ENCODE measurements around the gene ZBTB7C. TPM values are rescaled to one million over a fixed set of nuclear protein-coding genes. Genes with fewer than 3 reads are reported as not detected.

Gene ZBTB7C
- total and polyA plus RNA-seq, 4 experiments from 2014 or later = 0.23 TPM; not detected in 3

DNA sequence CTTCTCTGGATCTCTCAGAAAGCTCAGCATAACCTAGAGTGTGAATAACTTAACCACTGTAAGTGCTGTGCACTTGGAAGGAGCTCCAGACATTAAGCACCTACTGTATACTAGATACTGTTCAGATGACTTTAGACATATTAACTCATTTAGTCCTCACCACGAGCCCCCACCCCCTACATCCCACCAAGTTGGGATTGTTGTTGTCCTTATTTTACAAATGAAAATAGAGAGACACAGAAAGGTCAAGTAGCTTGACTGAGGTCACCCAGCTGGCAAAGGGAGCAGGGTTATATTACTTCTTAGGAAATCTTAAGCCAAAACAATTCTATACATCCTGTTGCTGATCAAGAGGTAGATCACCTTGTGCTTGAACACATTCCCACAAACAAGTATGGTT is 244.5 kb downstream of the ZBTB7C start:
- Histone ChIP-seq H3K36me3 (ENCODE audit: insufficient read depth, low read length) (no peaks in the 10 kb centered on the region), H3K4me3 (ENCODE audit: low read length in 2 of 2) (no peak overlapping the region), H3K4me1 (ENCODE audit: insufficient read depth, low read length) (peaks cover 10% of the 10 kb centered on the region), H3K9me3 (ENCODE audit: control insufficient read depth in 1 of 2, low read length in 2 of 2) (no peaks in the 10 kb centered on the region), H3K27ac (ENCODE audit: low read depth, low read length) (no peak overlapping the region), H3K27me3 (ENCODE audit: insufficient read depth, low read length) (no peaks in the 10 kb centered on the region)
- Mint-ChIP-seq H3K27me3 (peaks cover 0 to 1% of the 10 kb centered on the region in 2 donors), H3K36me3 (no peaks in the 10 kb centered on the region), H3K4me1 (peaks cover 6 to 19% (median 12%) of the 10 kb centered on the region in 4 donors), H3K9me3 (no peaks in the 10 kb centered on the region), H3K4me3 (no peak overlapping the region), H3K27ac (no peak overlapping the region)
- intact Hi-C loops (cut with micrococcal nuclease) = no loop called here
- no peak for DNase-seq
- ChIA-PET CTCF (ENCODE audit: partially characterized antibody) (no interaction called here), POLR2A (ENCODE audit: partially characterized antibody) (no interaction called here)

DNA sequence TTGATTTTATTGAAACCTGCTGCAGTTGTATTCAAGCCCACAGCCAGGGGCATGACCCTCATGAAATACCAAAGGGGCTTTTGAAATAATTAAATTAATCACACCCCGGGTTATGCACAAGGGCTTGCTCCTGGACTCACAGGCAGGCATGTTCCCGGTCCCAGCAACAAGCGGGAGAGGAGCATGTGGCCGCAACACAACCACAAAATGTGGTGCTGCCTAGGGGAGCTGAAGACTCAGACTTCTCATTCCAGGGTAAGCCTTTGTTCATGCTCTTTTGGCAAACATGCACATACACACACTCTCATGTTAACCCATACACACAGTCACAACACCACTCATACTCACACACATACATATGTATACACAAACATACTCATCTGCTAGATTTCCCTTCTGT is 245.1 kb downstream of the ZBTB7C start:
- H3K4me3 ChIP-seq (ENCODE audit: low read length in 2 of 2) = no peak overlapping the region
- ChIA-PET POLR2A (ENCODE audit: partially characterized antibody) (no interaction called here), CTCF (ENCODE audit: partially characterized antibody) (no interaction called here)
- Mint-ChIP-seq H3K4me3 (peak overlapping the region in 1 of 8 donors; percentile 44), H3K27ac (no peak overlapping the region), H3K36me3 (no peaks in the 10 kb centered on the region), H3K27me3 (peaks cover 0 to 1% of the 10 kb centered on the region in 2 donors), H3K9me3 (no peaks in the 10 kb centered on the region), H3K4me1 (peaks cover 6 to 19% (median 12%) of the 10 kb centered on the region in 4 donors)
- intact Hi-C loops (cut with micrococcal nuclease) = no loop called here
- no peak overlapping the region for H3K27ac ChIP-seq (ENCODE audit: low read depth, low read length)
- H3K4me1 ChIP-seq (ENCODE audit: insufficient read depth, low read length) = peaks cover 10% of the 10 kb centered on the region
- no peaks in the 10 kb centered on the region for H3K9me3 ChIP-seq (ENCODE audit: control insufficient read depth in 1 of 2, low read length in 2 of 2)
- no peaks in the 10 kb centered on the region for H3K27me3 ChIP-seq (ENCODE audit: insufficient read depth, low read length)
- no peak for DNase-seq
- H3K36me3 ChIP-seq (ENCODE audit: insufficient read depth, low read length) = no peaks in the 10 kb centered on the region

DNA sequence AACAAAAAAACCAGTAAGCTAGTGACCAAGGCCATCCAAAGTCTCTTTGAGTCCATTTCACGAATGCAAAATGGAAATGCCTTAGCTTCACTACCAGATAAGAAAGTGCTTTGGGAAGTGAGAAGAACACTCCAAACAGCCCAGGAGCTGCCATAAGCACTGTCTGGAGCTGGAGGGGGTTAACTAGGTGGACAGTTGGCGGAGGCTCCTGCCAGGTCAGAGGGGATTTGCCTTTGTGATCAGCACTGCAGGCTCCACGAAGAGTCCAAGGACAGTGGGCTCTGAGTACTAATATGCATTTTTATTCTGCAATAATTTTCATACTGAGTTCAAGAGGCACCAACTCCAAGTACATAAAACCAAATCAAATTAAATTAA is 245.5 kb downstream of the ZBTB7C start:
- Histone ChIP-seq H3K27ac (ENCODE audit: low read depth, low read length) (no peak overlapping the region), H3K4me3 (ENCODE audit: low read length in 2 of 2) (no peak overlapping the region), H3K36me3 (ENCODE audit: insufficient read depth, low read length) (no peaks in the 10 kb centered on the region), H3K4me1 (ENCODE audit: insufficient read depth, low read length) (peaks cover 10% of the 10 kb centered on the region), H3K9me3 (ENCODE audit: control insufficient read depth in 1 of 2, low read length in 2 of 2) (no peaks in the 10 kb centered on the region), H3K27me3 (ENCODE audit: insufficient read depth, low read length) (no peaks in the 10 kb centered on the region)
- Mint-ChIP-seq H3K4me3 (no peak overlapping the region), H3K27me3 (peaks cover 0 to 1% of the 10 kb centered on the region in 2 donors), H3K36me3 (no peaks in the 10 kb centered on the region), H3K9me3 (no peaks in the 10 kb centered on the region), H3K4me1 (peaks cover 6 to 19% (median 12%) of the 10 kb centered on the region in 4 donors), H3K27ac (no peak overlapping the region)
- intact Hi-C loops (cut with micrococcal nuclease) = no loop called here
- ChIA-PET POLR2A (ENCODE audit: partially characterized antibody) (no interaction called here), CTCF (ENCODE audit: partially characterized antibody) (no interaction called here)
- no peak for DNase-seq

DNA sequence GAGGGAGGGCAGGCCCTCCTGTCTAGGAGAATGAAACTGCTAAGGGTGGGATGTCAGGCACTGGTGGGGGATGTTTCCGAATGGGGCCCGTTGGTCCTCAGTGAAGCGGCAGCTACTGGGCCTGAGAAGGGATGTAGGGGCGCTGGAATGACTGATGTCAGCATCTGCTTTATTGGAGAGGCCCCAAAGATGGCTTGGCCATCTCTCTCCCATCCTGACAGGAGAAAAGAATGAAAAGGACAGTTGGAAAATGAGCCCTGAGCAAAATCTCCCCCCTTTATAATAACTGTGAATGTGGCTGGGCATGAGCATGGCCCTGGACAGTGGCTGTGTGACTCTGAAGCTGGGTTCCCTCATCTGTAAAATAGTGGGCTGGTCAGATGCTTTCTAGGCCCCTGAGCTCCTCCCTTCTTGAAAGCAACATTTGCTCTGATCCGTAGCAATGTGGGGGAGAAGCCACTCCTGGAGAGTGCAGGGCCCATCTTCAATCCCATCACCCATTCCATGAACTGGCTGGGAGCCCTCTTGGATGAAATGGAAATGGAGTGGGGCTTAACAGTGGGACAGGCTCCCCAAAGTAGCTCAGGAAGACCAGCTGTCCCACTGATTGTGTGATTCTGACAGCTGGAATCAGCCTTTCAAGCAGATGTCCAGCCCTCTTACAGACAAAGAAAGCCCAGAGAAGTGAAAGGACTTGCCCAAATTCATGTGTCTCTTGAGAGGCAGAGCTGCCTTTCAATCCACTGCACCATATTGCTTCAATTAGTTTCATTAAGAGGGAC is 246.0 kb downstream of the ZBTB7C start:
- ChIA-PET POLR2A (ENCODE audit: partially characterized antibody) (no interaction called here), CTCF (ENCODE audit: partially characterized antibody) (no interaction called here)
- Mint-ChIP-seq H3K27ac (peak overlapping the region in 1 of 7 donors; percentile 24), H3K36me3 (no peaks in the 10 kb centered on the region), H3K4me1 (peaks cover 6 to 19% (median 12%) of the 10 kb centered on the region in 4 donors), H3K4me3 (peak overlapping the region in 3 of 8 donors; percentile 13 to 77 (median 75)), H3K9me3 (no peaks in the 10 kb centered on the region), H3K27me3 (peaks cover 0 to 1% of the 10 kb centered on the region in 2 donors)
- intact Hi-C loops (cut with micrococcal nuclease) = no loop called here
- Histone ChIP-seq H3K27ac (ENCODE audit: low read depth, low read length) (no peak overlapping the region), H3K4me3 (ENCODE audit: low read length in 2 of 2) (no peak overlapping the region), H3K9me3 (ENCODE audit: control insufficient read depth in 1 of 2, low read length in 2 of 2) (no peaks in the 10 kb centered on the region), H3K27me3 (ENCODE audit: insufficient read depth, low read length) (no peaks in the 10 kb centered on the region), H3K4me1 (ENCODE audit: insufficient read depth, low read length) (peaks cover 10% of the 10 kb centered on the region), H3K36me3 (ENCODE audit: insufficient read depth, low read length) (no peaks in the 10 kb centered on the region)
- DNase-seq = no peak

DNA sequence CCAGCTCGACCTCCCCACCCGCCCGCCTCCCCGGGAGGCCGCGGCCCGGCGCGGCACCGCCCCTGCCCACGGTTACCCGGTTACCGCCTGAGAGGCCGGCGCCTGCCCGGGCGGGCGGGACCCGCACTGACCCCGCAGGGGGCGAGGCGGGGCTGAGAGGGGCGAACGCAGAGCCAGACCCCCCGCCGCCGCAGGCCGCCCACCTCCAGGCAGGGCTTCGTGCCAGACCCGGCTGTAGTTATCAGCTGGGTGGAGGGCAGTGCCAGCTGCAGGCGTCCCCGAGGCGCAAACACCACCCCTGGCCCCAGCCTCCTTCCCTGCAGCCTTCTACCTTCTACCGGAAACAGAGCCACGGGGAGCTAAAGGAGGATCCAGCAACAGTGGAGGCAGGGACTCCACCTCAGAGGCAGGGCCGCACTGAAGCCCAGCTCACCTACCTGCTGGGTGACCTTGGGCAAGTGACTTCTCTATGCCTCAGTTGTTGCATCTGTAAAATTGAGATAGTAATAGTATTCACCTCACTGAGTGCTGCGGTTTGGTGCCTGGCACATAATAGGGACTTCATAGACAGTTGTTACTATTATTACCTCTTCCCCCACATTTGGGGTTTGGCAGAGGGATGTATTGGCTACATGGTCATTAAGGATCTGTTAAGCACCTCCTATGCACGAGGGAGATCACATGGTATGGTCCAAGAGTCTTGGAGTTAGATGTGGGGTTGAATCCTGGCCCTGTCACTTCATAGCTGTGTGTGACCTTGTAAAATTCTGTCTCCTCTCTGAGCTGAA is 247.1 kb downstream of the ZBTB7C start:
- intact Hi-C loops (cut with micrococcal nuclease) = no loop called here
- CTCF ChIA-PET (ENCODE audit: partially characterized antibody) = interaction anchor here (0.6 kb wide), 1 partner anchor 295 kb away, joined by 4 read pairs; no protein-coding TSS in a partner anchor
- POLR2A ChIA-PET (ENCODE audit: partially characterized antibody) = no interaction called here
- Histone ChIP-seq H3K4me1 (ENCODE audit: insufficient read depth, low read length) (peaks cover 10% of the 10 kb centered on the region), H3K9me3 (ENCODE audit: control insufficient read depth in 1 of 2, low read length in 2 of 2) (no peaks in the 10 kb centered on the region), H3K27me3 (ENCODE audit: insufficient read depth, low read length) (no peaks in the 10 kb centered on the region), H3K27ac (ENCODE audit: low read depth, low read length) (no peak overlapping the region), H3K4me3 (ENCODE audit: low read length in 2 of 2) (peak overlapping the region in 1 of 2 donors; percentile 38), H3K36me3 (ENCODE audit: insufficient read depth, low read length) (no peaks in the 10 kb centered on the region)
- H3K36me3 Mint-ChIP-seq = no peaks in the 10 kb centered on the region
- peaks cover 4 to 15% (median 7%) of the 10 kb centered on the region in 4 donors for H3K4me1 Mint-ChIP-seq
- H3K27ac Mint-ChIP-seq = peak overlapping the region in 1 of 7 donors; percentile 20
- no peaks in the 10 kb centered on the region for H3K9me3 Mint-ChIP-seq
- H3K27me3 Mint-ChIP-seq = peaks cover 0 to 1% of the 10 kb centered on the region in 2 donors
- H3K4me3 Mint-ChIP-seq = peak overlapping the region; percentile 69 to 84 (median 76)
- DNase-seq = peak in 1 of 5 donors; percentile 5

DNA sequence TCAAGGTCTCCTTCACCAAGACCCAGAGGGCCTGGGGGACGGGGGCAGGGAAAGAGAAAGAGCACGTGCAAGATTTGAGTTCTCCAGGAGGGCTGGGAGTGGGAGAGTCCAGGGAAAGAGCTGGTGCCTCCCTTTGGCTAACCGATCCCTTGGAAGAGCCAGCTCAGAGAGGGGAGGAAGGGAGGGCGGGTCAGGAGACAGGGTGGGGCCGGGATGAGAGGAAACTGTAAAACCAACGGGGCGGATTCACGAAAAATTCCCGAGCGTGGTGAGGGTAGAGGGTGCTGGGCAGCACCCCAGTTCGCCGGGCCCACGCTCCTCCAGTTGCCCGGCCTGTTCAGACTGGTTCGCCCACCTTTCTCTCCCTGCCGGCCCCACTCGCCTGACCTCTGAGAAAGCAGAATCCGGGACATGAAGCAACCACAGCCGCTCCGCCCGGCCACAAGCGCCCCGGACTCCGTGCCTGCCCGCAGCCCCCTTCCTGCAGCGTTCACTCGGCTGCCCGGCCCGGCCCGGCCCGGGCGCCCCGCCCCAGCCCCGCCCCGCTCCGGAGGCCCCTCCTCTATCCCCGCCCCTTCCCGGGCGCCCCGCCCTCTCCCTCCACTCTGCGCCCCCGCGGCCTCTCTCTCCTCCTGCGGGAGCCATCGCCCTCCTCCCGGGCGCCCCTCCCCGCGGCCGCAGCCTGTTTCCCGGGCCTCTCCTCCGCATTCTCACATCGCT is 247.8 kb downstream of the ZBTB7C start:
- DNase-seq = peak; percentile 30 to 61 (median 53)
- intact Hi-C loops (cut with micrococcal nuclease) = no loop called here
- peaks cover 5% of the 10 kb centered on the region for H3K4me1 ChIP-seq (ENCODE audit: insufficient read depth, low read length)
- H3K4me3 ChIP-seq (ENCODE audit: low read length in 2 of 2) = peak overlapping the region in 1 of 2 donors; percentile 38
- Mint-ChIP-seq H3K36me3 (no peaks in the 10 kb centered on the region), H3K9me3 (no peaks in the 10 kb centered on the region), H3K27ac (peak overlapping the region in 1 of 7 donors; percentile 61), H3K4me1 (peaks cover 1 to 11% (median 4%) of the 10 kb centered on the region in 4 donors), H3K27me3 (peaks cover 0 to 1% of the 10 kb centered on the region in 2 donors), H3K4me3 (peak overlapping the region; percentile 44 to 84 (median 70))
- CTCF ChIA-PET (ENCODE audit: partially characterized antibody) = interaction anchor here (0.6 kb wide), 1 partner anchor 296 kb away, joined by 4 read pairs; no protein-coding TSS in a partner anchor
- no peaks in the 10 kb centered on the region for H3K36me3 ChIP-seq (ENCODE audit: insufficient read depth, low read length)
- no peaks in the 10 kb centered on the region for H3K27me3 ChIP-seq (ENCODE audit: insufficient read depth, low read length)
- no peak overlapping the region for H3K27ac ChIP-seq (ENCODE audit: low read depth, low read length)
- no peaks in the 10 kb centered on the region for H3K9me3 ChIP-seq (ENCODE audit: control insufficient read depth in 1 of 2, low read length in 2 of 2)
- POLR2A ChIA-PET (ENCODE audit: partially characterized antibody) = no interaction called here

DNA sequence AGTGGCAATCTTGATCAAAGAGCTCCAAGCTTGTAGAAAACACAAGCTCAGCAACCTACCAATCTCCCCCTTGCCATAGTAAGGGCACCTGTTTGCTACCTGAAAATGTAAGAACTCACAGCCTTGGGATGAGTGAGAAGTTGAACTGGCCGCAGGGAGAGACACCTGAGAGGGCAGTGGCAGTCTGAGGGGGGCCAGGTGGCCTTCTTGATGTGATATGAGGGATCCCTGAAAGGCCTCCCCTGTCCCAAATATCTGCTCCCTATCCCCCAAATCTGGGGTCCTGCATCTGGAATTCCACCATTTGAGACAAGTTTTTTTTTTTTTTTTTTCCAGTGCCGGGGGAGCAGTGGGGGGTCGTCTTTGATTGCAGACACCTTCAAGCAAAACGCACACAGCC is 248.6 kb downstream of the ZBTB7C start:
- H3K27ac ChIP-seq (ENCODE audit: low read depth, low read length) = no peak overlapping the region
- H3K27ac Mint-ChIP-seq = peak overlapping the region in 1 of 7 donors; percentile 64
- H3K27me3 ChIP-seq (ENCODE audit: insufficient read depth, low read length) = no peaks in the 10 kb centered on the region
- no peaks in the 10 kb centered on the region for H3K36me3 ChIP-seq (ENCODE audit: insufficient read depth, low read length)
- intact Hi-C loops (cut with micrococcal nuclease) = no loop called here
- ChIA-PET POLR2A (ENCODE audit: partially characterized antibody) (no interaction called here), CTCF (ENCODE audit: partially characterized antibody) (no interaction called here)
- no peaks in the 10 kb centered on the region for H3K9me3 ChIP-seq (ENCODE audit: control insufficient read depth in 1 of 2, low read length in 2 of 2)
- H3K4me1 ChIP-seq (ENCODE audit: insufficient read depth, low read length) = peaks cover 5% of the 10 kb centered on the region
- peaks cover 0 to 1% of the 10 kb centered on the region in 2 donors for H3K27me3 Mint-ChIP-seq
- no peak overlapping the region for H3K4me3 ChIP-seq (ENCODE audit: low read length in 2 of 2)
- no peak for DNase-seq
- H3K4me3 Mint-ChIP-seq = peak overlapping the region in 7 of 8 donors; percentile 47 to 80 (median 63)
- H3K4me1 Mint-ChIP-seq = peaks cover 1 to 11% (median 4%) of the 10 kb centered on the region in 4 donors
- no peaks in the 10 kb centered on the region for H3K9me3 Mint-ChIP-seq
- H3K36me3 Mint-ChIP-seq = no peaks in the 10 kb centered on the region

Measured in CD4-positive, alpha-beta memory T cell (primary cell).